PC-9 (cell line): ENCODE data around the gene ASGR2.

Experiments used
- EZH2 ChIP-seq: fragments of 200-600 bp; sonication (generic); IDR thresholded peaks from 2 replicates; pipeline ENCODE4 v1.8.0; 2017; ENCODE audit warnings: antibody characterized with exemption, low read depth
- TF ChIP-seq, protein P1 (sequence below): fragments of 200-600 bp; sonication (generic); conservative IDR thresholded peaks from 2 replicates; pipeline ENCODE4 v1.6.1; 2017; ENCODE audit warnings: mixed run types, antibody characterized with exemption, mild to moderate bottlenecking, moderate library complexity

DNA sequence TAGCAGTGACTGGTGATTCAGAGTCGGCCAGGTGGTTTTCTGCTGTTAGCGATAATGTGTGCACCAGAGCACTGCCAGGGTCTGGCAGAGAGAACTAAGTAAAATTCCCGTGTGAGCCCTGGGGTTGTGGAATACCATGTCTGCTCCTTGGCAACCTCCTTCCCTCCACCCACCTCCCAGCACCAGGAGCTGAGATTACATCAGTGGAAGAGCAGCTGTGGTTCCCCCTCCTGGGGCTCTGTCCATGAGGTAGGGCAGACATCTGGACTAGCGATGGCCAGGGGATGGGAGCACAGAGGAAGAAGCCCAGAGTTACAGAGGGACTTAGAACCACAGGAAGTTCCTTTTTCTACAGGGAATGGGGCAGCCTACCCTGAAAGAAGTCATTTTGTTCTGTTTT, 50.4 kb downstream of the ASGR2 start:
- TF ChIP-seq, protein P1, sequence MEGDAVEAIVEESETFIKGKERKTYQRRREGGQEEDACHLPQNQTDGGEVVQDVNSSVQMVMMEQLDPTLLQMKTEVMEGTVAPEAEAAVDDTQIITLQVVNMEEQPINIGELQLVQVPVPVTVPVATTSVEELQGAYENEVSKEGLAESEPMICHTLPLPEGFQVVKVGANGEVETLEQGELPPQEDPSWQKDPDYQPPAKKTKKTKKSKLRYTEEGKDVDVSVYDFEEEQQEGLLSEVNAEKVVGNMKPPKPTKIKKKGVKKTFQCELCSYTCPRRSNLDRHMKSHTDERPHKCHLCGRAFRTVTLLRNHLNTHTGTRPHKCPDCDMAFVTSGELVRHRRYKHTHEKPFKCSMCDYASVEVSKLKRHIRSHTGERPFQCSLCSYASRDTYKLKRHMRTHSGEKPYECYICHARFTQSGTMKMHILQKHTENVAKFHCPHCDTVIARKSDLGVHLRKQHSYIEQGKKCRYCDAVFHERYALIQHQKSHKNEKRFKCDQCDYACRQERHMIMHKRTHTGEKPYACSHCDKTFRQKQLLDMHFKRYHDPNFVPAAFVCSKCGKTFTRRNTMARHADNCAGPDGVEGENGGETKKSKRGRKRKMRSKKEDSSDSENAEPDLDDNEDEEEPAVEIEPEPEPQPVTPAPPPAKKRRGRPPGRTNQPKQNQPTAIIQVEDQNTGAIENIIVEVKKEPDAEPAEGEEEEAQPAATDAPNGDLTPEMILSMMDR, result no peak
- TF ChIP-seq EZH2, result no peak
